BJ (cell line): Measurements from ENCODE around the gene TCF4. TPM values are rescaled to one million over a fixed set of nuclear protein-coding genes. Genes with fewer than 3 reads are reported as not detected.

Experiments
- CTCF ChIA-PET: fragments of 350-600 bp; formaldehyde crosslinking; extraction: SDS; loops from one replicate; lab custom pipeline; 2021; ENCODE audit warnings: antibody characterized with exemption, inconsistent platforms; lab: Yijun Ruan, JAX
- POLR2A ChIA-PET: fragments of 300-600 bp; sonication (Branson Sonifier 250); formaldehyde crosslinking; extraction: SDS; loops from one replicate; lab custom pipeline; 2021; ENCODE audit warnings: antibody characterized with exemption; lab: Charles Lee
- DNase-seq: peaks from one replicate; pipeline ENCODE4 v3.0.0-alpha.2; 2011; ENCODE audit warnings: low read depth
- H3K27me3 ChIP-seq: 2 replicates; pipeline ENCODE4 v1.6.0; 2011; ENCODE audit warnings: low read length; ENCODE audit not compliant: control insufficient read depth, insufficient read depth
- H3K36me3 ChIP-seq: 2 replicates; pipeline ENCODE4 v1.5.1; 2011; ENCODE audit warnings: low read length; ENCODE audit not compliant: control insufficient read depth, insufficient read depth
- H3K4me3 ChIP-seq: 2 replicates; pipeline ENCODE4 v1.5.1; 2011; ENCODE audit warnings: low read depth, mild to moderate bottlenecking, control low read depth, low read length
- polyA plus RNA-seq: library from polyadenylated mRNA; depleted of rRNA; stranded (reverse); fragments of >200 nt; gene quantifications from 2 replicates; pipeline ENCODE4 v1.2.3, GENCODE V29; 2011
- TF ChIP-seq, protein P1 (sequence below): IDR thresholded peaks from 2 replicates; pipeline ENCODE4 v1.5.1; 2011; ENCODE audit warnings: low read depth, mild to moderate bottlenecking, control low read depth, inconsistent platforms, low read length, moderate library complexity; ENCODE audit not compliant: insufficient read depth

TCF4 gene
- polyA plus RNA-seq, 1 experiment = 65.8 TPM

DNA sequence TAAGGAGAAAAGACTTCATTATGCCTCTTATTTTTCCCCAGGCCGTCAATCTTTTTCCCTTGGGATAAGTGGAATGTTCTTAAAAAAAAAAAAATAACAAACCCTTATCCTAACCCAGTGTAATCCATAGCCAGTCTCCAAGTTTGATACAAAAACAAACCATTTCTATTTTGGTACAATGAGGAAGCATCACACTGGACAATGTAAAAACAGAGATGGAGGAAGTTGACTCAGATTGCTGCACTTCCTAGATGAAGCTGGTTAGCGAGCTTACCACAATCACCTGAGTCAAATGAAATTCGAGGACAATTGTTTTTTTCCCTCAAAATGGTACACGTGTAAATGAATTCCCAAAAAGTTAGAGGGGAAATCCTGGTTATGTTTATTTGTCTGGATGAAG, 259.7 kb downstream of the TCF4 start:
- CTCF ChIA-PET = interaction anchor here (0.7 to 1.7 kb wide), 3 partner anchors 10 to 1247 kb away, joined by 3 read pairs; no protein-coding TSS in a partner anchor

DNA sequence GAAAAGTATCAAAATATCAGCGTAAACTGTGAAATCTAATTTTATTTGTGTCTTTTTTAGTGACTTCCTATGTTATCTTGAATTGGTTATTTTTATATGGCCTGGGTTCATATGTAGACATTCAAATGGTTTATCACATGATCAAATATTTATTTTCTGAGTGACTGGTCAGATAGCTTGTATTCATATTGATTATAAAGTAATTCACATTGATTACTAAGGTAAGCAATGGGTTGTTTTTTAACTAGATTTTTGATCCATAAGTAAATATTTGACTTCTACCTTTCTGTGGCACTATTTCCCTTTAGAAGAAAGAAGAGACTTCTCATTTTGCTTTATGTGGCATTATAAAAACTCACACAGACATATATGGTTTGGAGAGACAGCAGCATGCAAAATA, 260.5 kb downstream of the TCF4 start:
- Histone ChIP-seq H3K4me3 (no peak overlapping the region), H3K27me3 (no peaks in the 10 kb centered on the region), H3K36me3 (no peaks in the 10 kb centered on the region)
- no peak for DNase-seq
- TF ChIP-seq, protein P1, sequence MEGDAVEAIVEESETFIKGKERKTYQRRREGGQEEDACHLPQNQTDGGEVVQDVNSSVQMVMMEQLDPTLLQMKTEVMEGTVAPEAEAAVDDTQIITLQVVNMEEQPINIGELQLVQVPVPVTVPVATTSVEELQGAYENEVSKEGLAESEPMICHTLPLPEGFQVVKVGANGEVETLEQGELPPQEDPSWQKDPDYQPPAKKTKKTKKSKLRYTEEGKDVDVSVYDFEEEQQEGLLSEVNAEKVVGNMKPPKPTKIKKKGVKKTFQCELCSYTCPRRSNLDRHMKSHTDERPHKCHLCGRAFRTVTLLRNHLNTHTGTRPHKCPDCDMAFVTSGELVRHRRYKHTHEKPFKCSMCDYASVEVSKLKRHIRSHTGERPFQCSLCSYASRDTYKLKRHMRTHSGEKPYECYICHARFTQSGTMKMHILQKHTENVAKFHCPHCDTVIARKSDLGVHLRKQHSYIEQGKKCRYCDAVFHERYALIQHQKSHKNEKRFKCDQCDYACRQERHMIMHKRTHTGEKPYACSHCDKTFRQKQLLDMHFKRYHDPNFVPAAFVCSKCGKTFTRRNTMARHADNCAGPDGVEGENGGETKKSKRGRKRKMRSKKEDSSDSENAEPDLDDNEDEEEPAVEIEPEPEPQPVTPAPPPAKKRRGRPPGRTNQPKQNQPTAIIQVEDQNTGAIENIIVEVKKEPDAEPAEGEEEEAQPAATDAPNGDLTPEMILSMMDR = no peak
- ChIA-PET CTCF (interaction anchor here (1.1 to 1.6 kb wide), 2 partner anchors 93 to 1247 kb away, joined by 3 to 4 read pairs; no protein-coding TSS in a partner anchor), POLR2A (no interaction called here)

More for the DNA sequence above, 259.7 kb downstream of the TCF4 start:
- no peak for DNase-seq
- TF ChIP-seq, protein P1 = no peak
- POLR2A ChIA-PET = no interaction called here
- H3K36me3 ChIP-seq = no peaks in the 10 kb centered on the region
- no peak overlapping the region for H3K4me3 ChIP-seq
- H3K27me3 ChIP-seq = no peaks in the 10 kb centered on the region

DNA sequence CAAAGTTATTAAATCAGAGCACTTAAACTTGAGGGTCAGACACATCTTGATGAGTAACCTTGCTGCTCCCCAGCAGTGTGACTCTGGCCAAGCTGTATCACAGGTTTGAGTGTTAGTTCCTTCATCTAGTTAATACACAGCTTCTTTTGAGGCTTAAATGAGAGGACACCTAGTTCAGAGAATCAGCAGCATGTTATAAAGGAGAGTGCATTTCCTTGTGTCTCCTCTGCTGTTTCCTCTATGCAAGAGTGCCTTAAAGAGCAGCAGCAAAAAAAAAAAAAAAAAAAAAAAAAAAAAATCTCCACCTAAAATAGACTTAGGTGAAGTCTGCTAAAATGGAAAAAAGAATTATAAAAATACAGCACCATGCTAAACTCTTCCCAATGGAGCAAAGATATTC, 261.9 kb downstream of the TCF4 start:
- no peak for DNase-seq
- POLR2A ChIA-PET = no interaction called here
- CTCF ChIA-PET = interaction anchor here (0.7 to 1.6 kb wide), 3 partner anchors 17 to 91 kb away, joined by 3 to 4 read pairs (median 3); no protein-coding TSS in a partner anchor
- Histone ChIP-seq H3K4me3 (no peak overlapping the region), H3K36me3 (no peaks in the 10 kb centered on the region), H3K27me3 (no peaks in the 10 kb centered on the region)
- TF ChIP-seq, protein P1 = no peak

DNA sequence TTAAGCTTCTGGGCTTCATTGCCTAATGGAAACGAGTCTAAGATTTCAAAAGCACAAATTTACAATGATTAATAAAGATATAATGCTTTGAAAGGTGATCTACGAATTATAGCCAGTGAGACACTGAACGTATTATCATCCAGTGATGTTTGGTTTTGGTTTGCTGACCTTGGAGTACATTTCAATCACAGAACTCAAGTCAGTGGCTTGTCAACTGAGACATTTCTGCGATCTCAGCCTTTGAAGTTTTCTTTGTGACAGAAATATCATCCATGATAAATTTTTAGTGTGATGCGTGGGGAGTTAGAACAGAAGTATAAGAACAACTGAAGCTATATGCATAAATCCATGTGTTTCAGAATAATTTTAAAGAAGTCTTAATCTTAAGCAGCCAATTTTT, 263.8 kb downstream of the TCF4 start:
- H3K4me3 ChIP-seq = no peak overlapping the region
- no peaks in the 10 kb centered on the region for H3K36me3 ChIP-seq
- DNase-seq = no peak
- TF ChIP-seq, protein P1 = no peak
- H3K27me3 ChIP-seq = no peaks in the 10 kb centered on the region
- ChIA-PET CTCF (interaction anchor here (0.7 kb wide), 1 partner anchor 529 kb away, joined by 3 read pairs; no protein-coding TSS in a partner anchor), POLR2A (no interaction called here)

DNA sequence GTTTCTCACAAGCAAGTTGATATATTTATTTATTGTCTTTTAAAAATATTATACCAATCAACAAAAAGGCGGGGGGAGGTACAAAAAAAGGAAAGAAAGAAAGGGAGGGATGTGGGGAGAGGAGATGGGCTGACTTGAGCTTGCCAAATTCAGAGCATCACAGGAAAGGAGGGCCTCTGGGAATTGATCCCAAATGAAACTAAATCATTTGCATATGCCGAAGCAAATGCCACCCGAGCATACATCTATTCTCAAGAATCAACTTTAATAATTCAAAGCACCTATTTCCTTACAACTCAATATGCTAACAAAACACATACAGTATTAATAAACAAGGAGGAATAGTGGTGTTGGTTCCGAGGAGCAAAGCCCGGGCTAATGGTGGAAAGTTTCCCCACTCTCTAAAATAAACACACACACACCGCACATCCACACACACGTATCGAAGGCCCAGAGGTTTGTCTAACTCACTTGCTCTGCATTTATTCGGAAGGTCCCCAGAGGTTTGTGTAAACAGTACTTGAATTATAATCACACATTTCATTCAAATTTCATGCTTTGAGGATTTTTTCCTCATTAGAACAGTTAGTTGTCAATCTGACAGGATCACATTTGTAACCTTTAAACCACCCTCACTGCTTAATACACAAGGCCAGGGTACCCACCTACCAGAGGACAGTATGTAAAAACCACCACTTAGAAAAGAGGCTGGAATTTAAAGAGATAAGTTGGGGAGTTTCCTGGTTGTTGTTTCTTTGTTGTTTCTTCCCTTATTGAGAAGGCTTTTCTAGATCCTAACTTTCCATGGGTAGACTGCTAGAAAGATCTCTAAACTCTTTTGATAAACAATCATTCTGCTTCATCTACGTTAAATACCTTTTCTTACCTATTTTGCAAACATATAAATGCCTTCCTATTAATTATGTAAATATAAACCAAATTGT, 264.7 kb downstream of the TCF4 start:
- no peaks in the 10 kb centered on the region for H3K36me3 ChIP-seq
- ChIA-PET POLR2A (interaction anchor here (0.5 to 0.6 kb wide), 2 partner anchors 50 to 266 kb away, joined by 3 to 5 read pairs; no protein-coding TSS in a partner anchor), CTCF (interaction anchor here (0.7 to 2.5 kb wide), 7 partner anchors 8 to 530 kb away, joined by 3 to 13 read pairs (median 3); no protein-coding TSS in a partner anchor)
- TF ChIP-seq, protein P1 = no peak
- no peaks in the 10 kb centered on the region for H3K27me3 ChIP-seq
- no peak for DNase-seq
- peak overlapping the region; percentile 61; the same call in 1 of the 2 replicates for H3K4me3 ChIP-seq
